Lower leg skin (tissue), 4 donors: ENCODE results near the gene NTM. TPM values are rescaled to one million over a fixed set of nuclear protein-coding genes. Genes with fewer than 3 reads are reported as not detected.

Experiments used
- DNase-seq, 2 donors: peaks; one replicate each; pipeline ENCODE4 v3.0.0-alpha.2; 2019; ENCODE audit warnings: low spot score in 2 of 2
- H3K4me3 ChIP-seq: fragments of 200-600 bp; sonication (generic); 2 replicates; pipeline ENCODE4 v1.5.1; 2017; ENCODE audit warnings: mild to moderate bottlenecking, low read depth; ENCODE audit not compliant: poor library complexity, severe bottlenecking
- POLR2A ChIP-seq, 2 donors: fragments of 450-650 bp; IDR thresholded peaks; one replicate each; pipeline ENCODE4 v1.6.1; 2016 to 2017; ENCODE audit warnings: antibody characterized with exemption in 2 of 2, mild to moderate bottlenecking in 1 of 2, moderate library complexity in 1 of 2
- WGBS, 2 donors: methylation state at CpG; one replicate each; pipeline ENCODE4 v1.1.5; 2018; 5-methylcytosine and 5-hydroxymethylcytosine counted together
- intact Hi-C: fragments of 100-400 bp; cut with DNase I; formaldehyde crosslinking; loops from one replicate; pipeline ENCODE4 v1.15.0; 2023; ENCODE audit warnings: low total_unique reads
- total RNA-seq, 4 donors: library from RNA; depleted of rRNA; stranded (reverse); fragments of >200 nt; gene quantifications; one replicate each; pipeline ENCODE4 v1.1.0, GENCODE V29; 2016
- TF ChIP-seq, protein P1 (sequence below), 3 donors: fragments of 450-650 bp; IDR thresholded peaks; one replicate each; pipeline ENCODE4 v1.5.1; 2016; ENCODE audit warnings: antibody characterized with exemption in 3 of 3, mild to moderate bottlenecking in 3 of 3, moderate library complexity in 2 of 3

The NTM gene
- total RNA-seq, 4 donors from 2014 or later = 2.8 to 5.7 (median 4.9) TPM

DNA sequence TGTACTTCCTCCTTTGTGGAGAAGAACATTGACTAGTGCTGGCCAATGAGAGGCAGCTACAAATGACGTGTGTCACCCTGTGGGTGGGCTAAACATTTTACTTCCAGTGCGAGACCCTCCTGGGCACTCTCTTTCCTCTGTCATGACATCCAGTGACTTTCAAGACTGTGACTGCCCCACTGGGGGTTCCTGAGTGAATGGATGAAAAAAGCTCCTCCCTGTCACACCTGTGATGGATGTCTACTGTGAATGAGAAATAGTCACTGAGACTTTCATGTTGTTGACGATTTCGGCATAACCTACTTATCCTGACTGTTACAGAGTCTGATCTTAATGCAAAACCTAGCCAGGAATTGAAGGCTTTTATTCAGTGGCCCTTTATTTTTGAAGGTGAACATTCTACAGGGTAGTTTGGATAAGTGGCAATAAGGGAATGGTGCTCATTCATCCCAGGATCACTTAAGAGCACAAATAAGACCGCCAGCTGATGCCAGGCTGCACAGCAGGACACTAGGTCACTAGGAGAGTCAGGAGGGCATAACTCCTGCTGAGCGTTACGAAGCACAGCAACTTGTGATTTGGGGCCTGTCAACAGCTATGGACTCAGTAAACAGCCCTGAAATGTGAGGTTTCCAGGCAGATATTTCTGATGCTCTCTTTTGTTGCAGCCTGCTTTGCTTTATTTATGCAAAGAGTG is 636.6 kb downstream of the NTM start:
- WGBS, 2 donors = 70 to 86% methylated on average over 7 of the region's 7 CpGs
- intact Hi-C loops = no loop called here
- H3K4me3 ChIP-seq = no peak overlapping the region
- DNase-seq = no peak
- no peak for TF ChIP-seq POLR2A (IDR thresholded peaks at IDR 0.05)

DNA sequence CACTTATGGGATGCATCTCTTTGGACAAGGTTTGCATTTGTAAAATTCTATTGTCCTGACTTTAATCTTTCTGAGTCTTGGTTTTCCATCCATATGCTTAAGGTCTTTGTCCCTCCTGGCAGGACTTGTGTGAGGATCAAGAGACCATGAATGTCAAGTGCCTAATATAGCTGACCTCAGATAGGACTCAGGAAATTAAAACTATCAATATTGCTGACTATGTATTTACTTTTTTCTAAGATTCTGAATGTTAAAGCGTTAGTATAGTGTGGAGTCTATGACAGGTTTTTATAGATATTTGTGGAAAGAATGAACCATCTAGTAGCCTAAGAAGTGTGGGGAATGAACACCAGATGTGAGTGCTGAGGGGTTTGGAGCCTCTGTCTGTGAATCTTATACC is 637.8 kb downstream of the NTM start:
- TF ChIP-seq POLR2A (IDR thresholded peaks at IDR 0.05) = no peak
- TF ChIP-seq, protein P1, sequence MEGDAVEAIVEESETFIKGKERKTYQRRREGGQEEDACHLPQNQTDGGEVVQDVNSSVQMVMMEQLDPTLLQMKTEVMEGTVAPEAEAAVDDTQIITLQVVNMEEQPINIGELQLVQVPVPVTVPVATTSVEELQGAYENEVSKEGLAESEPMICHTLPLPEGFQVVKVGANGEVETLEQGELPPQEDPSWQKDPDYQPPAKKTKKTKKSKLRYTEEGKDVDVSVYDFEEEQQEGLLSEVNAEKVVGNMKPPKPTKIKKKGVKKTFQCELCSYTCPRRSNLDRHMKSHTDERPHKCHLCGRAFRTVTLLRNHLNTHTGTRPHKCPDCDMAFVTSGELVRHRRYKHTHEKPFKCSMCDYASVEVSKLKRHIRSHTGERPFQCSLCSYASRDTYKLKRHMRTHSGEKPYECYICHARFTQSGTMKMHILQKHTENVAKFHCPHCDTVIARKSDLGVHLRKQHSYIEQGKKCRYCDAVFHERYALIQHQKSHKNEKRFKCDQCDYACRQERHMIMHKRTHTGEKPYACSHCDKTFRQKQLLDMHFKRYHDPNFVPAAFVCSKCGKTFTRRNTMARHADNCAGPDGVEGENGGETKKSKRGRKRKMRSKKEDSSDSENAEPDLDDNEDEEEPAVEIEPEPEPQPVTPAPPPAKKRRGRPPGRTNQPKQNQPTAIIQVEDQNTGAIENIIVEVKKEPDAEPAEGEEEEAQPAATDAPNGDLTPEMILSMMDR (IDR thresholded peaks at IDR 0.05) = no peak
- 52 to 68% methylated on average over 1 of the region's 1 CpG for whole genome bisulfite sequencing, 2 donors
- H3K4me3 ChIP-seq = no peak overlapping the region
- no peak for DNase-seq
- intact Hi-C loops = no loop called here

DNA sequence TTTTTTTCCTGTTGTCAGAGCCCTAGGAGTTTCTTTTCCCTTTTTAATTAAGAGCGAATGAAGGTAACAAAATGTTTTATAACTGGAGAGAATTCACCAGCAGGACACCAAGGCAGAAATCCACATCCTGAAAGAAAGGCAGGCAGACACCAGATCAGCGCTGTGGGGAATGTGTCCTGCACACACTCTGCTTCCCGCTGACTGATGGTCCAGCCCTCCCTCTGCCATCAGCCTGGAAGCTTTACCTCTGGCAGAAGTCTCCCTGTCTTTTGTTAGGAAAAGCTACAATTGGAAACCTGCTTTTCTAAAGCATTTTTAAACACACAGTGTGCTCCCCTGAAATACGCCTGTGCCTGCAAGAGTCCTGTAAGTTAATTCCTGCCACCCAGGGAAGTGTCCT is 638.5 kb downstream of the NTM start:
- WGBS, 2 donors = 38 to 44% methylated on average over 4 of the region's 4 CpGs
- intact Hi-C loops = no loop called here
- no peak overlapping the region for H3K4me3 ChIP-seq
- DNase-seq = no peak
- TF ChIP-seq, protein P1 (IDR thresholded peaks at IDR 0.05) = no peak
- TF ChIP-seq POLR2A (IDR thresholded peaks at IDR 0.05) = no peak

DNA sequence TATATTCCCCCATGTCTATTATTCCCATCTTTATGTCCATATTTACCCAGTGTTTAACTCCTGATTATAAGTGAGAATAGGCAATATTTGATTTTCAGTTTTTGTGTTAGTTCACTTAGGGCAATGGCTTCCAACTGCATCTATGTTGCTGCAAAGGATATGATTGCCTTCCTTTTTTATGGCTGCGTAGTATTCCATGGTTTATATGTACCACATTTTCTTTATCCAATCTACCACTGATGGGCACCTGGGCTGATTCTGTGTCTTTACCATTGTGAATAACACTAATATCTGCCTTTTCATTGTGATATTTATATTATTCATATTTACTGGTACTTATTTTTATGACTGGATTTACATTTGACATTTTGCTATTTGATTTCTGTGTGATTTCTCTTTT is 649.6 kb downstream of the NTM start:
- intact Hi-C loops = no loop called here
- 100% methylated on average over 1 of the region's 1 CpG for WGBS, 2 donors

DNA sequence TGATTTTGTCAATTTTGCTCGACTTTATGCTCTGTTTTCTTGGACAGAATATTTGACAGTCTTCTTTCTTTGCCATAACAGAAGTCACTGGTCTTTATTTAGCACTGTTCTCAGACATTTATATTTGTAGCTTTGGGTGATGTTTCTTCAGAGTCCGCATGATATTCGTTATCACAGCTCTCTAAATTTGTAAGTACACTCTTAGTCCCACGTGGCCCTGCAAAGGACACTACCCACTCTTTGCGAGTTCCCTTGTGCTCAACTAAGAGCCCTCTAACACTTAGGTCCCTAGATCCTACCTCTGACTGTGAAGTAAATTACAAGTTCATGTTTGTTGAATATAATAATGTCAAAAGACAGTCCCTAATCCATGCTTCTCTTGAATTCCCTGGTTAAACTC is 651.9 kb downstream of the NTM start:
- H3K4me3 ChIP-seq = no peak overlapping the region
- 80 to 82% methylated on average over 5 of the region's 5 CpGs for WGBS, 2 donors
- no peak for DNase-seq
- intact Hi-C loops = no loop called here
- no peak for TF ChIP-seq POLR2A (IDR thresholded peaks at IDR 0.05)
- TF ChIP-seq, protein P1 (IDR thresholded peaks at IDR 0.05) = no peak

More for the DNA sequence above, 649.6 kb downstream of the NTM start:
- no peak for TF ChIP-seq POLR2A (IDR thresholded peaks at IDR 0.05)
- TF ChIP-seq, protein P1 (IDR thresholded peaks at IDR 0.05) = no peak
- DNase-seq = no peak
- H3K4me3 ChIP-seq = no peak overlapping the region

DNA sequence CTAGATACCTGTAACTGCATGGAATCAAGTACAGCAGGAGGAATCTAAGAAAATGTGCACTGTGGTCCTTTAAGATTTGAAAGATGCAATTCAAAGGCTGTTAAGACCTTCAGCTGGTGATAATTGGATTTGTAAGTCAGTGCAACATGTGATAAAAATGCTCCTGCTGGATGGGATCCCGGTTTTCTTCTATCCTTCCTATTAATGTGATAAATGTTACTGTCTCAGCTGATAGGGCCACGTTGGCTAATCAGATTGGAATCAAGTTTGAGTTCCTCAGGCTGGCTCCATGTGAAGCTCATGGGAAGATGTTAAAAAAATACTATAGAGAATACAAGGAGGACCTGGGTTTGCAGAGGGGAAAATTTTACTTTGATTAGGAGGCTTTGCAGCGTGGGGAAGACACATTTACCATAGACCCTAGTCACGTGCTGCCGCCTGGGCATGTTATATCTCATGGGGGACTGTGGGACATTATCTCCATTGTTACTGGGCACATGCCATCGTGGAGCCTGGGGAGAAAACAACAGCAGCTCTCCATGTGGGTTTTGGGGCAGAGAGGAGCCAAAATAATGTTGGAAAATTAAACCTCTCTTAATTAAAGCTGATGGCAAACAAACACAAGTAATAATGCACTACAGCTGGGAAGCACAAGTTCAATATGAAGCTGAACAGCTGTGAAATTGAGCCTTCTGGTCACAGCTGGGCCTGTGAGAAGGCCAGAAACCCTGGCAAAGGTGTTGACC is 652.5 kb downstream of the NTM start:
- DNase-seq = no peak
- H3K4me3 ChIP-seq = no peak overlapping the region
- 47 to 52% methylated on average over 6 of the region's 6 CpGs for WGBS, 2 donors
- TF ChIP-seq, protein P1 (IDR thresholded peaks at IDR 0.05) = no peak
- no peak for TF ChIP-seq POLR2A (IDR thresholded peaks at IDR 0.05)
- intact Hi-C loops = no loop called here
